Epithelial cell of proximal tubule (primary cell): ENCODE results near the gene B3GNT5. TPM values are rescaled to one million over a fixed set of nuclear protein-coding genes. Genes with fewer than 3 reads are reported as not detected.

ENCODE experiments used
- DNase-seq: peaks from one replicate; pipeline ENCODE4 v3.0.0-alpha.2; 2011; ENCODE audit warnings: low read depth
- H3K4me3 ChIP-seq: 2 replicates; pipeline ENCODE4 v1.5.1; 2011; ENCODE audit warnings: low read depth, mild to moderate bottlenecking, low read length
- total RNA-seq: library from RNA; depleted of rRNA; stranded (reverse); fragments of >200 nt; gene quantifications from 2 replicates; pipeline ENCODE4 v1.2.3, GENCODE V29; 2015
- TF ChIP-seq, protein P1 (sequence below): conservative IDR thresholded peaks from 2 replicates; pipeline ENCODE4 v1.5.1; 2012; ENCODE audit warnings: low read depth, mild to moderate bottlenecking, low read length

The B3GNT5 gene
- total RNA-seq, 1 donor from 2014 or later = 17.2 TPM

DNA sequence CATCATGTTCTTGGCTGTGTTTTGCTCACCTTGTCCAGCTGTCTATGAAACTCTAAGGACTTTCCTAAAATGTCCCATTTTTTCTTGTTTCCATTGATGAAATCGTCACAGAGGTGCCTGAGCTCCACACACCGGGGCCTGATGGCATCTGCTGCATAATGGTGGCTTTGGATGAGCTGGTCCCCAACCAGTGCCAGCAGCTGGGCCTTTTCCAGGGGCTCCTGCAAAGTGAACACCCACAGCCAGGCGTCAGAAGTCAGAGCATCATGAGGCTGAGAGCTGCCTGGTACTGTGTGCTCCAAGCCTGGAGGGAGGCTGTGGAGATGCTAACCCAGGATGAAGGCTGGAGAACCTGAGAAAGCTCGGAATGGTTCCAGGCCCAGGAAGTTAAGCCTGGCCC is 46.9 kb downstream of the B3GNT5 start:
- H3K4me3 ChIP-seq = no peak overlapping the region
- TF ChIP-seq, protein P1, sequence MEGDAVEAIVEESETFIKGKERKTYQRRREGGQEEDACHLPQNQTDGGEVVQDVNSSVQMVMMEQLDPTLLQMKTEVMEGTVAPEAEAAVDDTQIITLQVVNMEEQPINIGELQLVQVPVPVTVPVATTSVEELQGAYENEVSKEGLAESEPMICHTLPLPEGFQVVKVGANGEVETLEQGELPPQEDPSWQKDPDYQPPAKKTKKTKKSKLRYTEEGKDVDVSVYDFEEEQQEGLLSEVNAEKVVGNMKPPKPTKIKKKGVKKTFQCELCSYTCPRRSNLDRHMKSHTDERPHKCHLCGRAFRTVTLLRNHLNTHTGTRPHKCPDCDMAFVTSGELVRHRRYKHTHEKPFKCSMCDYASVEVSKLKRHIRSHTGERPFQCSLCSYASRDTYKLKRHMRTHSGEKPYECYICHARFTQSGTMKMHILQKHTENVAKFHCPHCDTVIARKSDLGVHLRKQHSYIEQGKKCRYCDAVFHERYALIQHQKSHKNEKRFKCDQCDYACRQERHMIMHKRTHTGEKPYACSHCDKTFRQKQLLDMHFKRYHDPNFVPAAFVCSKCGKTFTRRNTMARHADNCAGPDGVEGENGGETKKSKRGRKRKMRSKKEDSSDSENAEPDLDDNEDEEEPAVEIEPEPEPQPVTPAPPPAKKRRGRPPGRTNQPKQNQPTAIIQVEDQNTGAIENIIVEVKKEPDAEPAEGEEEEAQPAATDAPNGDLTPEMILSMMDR = no peak

DNA sequence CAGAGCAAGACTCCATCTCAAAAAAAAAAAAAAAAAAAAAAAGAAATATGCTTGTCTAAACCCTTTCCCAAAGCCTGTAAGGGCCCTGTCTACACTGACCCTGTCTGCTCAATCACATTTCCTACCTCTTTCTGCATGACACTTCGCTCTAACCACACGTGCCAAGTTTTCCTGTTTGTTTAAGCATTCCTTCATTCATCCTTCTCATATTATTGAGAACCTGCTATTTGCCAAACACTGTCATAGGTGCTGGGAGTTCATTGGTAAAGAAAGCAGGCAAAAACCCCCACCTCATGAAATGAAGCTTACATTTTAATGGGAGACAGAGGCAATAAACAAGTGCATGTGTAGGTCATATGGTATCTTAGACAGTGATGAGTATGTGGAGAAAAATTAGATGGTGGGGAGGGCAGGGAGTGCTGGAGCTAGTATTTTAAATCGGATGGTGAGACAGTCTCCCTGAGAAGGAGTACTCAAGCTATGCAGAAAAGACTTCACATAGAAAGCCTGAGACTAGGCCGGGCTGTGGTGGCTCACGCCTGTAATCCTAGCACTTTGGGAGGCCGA is 48.0 kb downstream of the B3GNT5 start:
- TF ChIP-seq, protein P1 = no peak
- no peak overlapping the region for H3K4me3 ChIP-seq
- no peak for DNase-seq

More for the DNA sequence above, 46.9 kb downstream of the B3GNT5 start:
- no peak for DNase-seq

DNA sequence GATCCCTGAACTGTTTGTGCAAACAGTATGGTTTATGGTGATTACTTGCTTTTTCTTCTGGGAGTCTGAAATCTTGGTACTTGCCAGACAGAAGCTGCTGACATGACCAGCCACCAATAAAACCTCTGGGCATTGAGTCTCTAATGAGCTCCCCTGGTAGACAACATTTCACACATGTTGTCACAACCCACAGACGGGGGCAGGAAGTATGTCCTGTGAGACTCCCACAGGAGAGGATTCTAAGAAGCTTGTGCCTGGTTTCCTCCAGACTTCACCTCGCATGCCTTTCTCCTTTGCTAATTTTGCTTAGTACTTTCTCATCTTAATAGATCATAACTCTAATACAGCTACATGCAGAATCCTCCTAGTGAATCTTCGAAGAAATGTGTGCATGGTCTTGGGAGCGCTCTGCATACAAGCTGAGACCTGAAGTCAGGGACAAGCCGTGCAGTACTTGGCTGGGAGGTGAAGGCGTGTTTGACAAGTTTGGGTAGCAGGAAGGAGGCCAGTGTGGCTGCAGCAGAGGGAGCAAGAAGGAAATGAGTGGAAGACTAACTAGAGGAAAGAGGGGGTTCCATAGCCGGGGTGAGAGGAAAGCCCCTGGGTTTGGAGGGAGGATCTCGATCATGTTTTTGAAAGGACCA is 49.0 kb downstream of the B3GNT5 start:
- no peak overlapping the region for H3K4me3 ChIP-seq
- TF ChIP-seq, protein P1 = no peak
- DNase-seq = no peak

DNA sequence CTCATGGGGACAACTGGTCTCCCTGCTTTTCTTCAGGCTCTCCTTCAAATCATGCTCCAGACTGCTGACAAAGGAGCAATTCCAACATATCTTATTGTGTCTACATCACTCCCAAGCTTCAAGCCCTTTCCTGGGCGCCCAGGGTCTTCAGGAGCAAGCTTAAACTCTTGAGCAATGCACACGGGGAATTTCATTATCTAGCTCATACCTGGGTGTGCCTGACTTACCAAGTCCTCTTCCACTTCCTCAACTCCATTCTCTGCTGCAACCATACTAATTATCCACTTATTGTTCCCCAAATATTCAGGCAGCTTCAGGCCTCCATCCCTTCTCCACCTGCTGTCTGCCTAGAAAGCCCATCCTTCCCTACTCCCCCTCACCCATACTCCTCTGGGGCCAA is 50.6 kb downstream of the B3GNT5 start:
- TF ChIP-seq, protein P1 = no peak

DNA sequence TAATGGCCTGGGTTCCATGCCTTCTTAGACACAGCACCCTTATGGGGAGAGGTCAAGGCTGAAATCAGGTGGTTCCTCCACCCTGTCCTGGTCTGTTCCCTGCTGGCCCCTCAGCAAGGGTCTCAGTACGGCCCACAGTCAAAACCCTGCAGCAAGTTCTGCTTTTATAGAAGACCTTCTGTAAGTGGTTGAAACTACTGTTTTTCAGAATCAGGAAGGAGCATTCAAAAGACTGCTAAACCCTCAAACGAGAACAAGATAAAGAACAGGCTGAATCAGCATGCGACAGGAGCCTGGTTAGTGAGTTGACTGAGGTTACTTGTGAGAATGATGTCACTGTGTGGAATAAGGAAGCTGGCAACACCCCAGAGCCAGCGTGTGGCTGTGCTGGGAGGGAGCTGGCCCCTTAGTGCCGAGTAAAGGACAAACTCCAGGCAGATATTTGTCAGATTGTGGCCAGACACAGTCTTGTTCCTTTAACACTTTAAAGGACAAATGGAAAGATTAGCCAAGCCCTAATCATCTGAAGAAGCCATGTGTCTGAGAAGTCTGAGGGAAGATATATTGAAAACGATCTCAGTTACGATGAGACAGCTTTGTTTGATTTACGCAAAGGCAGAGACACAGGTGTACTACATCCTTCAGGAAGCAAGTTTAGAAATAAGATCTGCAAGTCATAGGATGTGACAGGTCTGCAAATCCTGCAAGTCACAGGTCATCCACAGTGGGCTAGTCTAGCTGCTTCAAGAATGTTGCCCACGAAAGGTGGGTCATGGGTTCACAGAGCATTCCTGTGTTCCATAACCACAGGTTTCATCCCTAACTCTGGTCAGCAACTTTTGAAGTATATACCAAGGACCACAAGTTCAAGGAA is 54.0 kb downstream of the B3GNT5 start:
- TF ChIP-seq, protein P1 = no peak
- H3K4me3 ChIP-seq = no peak overlapping the region
- peak; percentile 48 for DNase-seq

More for the DNA sequence above, 50.6 kb downstream of the B3GNT5 start:
- no peak overlapping the region for H3K4me3 ChIP-seq
- no peak for DNase-seq

DNA sequence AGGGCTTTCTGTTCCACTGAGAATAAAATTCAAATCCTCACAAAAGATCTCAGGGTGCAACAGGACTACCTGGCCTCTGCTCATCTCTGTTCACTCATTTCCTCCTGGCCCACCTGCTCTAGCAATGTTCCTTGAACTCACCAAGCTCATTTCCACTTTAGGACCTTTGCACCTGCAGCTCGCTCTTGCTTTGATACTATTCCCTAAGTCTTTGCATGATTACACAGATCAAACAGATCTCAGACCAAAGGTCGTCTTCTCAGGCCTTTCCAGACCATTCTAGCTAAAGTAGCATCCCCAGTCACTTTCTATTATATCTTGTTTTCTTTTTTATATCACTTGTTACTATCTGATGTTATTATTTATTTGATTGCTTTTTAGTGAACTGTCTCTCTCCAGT is 54.7 kb downstream of the B3GNT5 start:
- TF ChIP-seq, protein P1 = no peak
- no peak overlapping the region for H3K4me3 ChIP-seq
- no peak for DNase-seq
